Stimulated activated CD4-positive, alpha-beta T cell treated with anti-CD3 and anti-CD28 coated beads, Interleukin-4, amount 100 ng/mL, for 1 hour (primary cell): ENCODE results near the gene HDDC3.
"Not testable (repeated sequence)": the region's sequence is repeated elsewhere in the genome, so short reads cannot be mapped to it uniquely, and the experiment has no call there.

Experiments used
- DNase-seq: peaks from one replicate; pipeline ENCODE4 v3.0.0-alpha.2; 2020

HDDC3 gene

GRCh38 chr15:90907838-90908507 is 24.4 kb downstream of the HDDC3 start:
- DNase-seq, result no peak

DNA sequence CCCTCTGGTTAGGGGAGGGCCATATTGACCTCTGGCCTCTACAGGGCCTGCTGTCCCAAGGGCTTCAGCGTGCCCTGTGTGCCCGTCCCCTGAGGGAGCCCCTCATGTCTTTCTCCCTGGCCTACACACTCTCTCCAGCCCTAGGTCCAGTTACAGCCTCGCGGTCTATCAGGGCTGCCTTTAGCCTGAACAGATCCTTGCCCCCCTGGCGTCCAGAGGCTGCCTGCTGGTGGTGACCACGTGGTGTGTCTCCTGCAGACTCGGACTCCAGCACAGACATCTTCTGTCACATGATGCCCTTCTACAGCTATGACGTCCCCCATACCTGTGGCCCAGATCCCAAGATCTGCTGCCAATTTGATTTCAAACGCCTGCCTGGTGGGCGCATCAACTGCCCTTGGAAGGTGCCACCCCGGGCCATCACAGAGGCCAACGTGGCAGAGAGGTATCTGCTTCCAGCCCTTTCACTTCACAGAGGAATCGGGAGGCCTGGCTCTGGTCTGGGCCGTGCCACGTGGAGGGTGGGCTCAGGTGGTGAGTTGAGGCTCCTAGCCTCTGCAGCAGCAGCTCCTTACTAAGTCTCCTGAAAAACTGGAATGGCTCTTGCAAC is 25.2 kb downstream of the HDDC3 start:
- no peak for DNase-seq

- no peak for DNase-seq
These were observed 26.0 kb downstream of the HDDC3 start for GRCh38 chr15:90906181-90906849.

DNA sequence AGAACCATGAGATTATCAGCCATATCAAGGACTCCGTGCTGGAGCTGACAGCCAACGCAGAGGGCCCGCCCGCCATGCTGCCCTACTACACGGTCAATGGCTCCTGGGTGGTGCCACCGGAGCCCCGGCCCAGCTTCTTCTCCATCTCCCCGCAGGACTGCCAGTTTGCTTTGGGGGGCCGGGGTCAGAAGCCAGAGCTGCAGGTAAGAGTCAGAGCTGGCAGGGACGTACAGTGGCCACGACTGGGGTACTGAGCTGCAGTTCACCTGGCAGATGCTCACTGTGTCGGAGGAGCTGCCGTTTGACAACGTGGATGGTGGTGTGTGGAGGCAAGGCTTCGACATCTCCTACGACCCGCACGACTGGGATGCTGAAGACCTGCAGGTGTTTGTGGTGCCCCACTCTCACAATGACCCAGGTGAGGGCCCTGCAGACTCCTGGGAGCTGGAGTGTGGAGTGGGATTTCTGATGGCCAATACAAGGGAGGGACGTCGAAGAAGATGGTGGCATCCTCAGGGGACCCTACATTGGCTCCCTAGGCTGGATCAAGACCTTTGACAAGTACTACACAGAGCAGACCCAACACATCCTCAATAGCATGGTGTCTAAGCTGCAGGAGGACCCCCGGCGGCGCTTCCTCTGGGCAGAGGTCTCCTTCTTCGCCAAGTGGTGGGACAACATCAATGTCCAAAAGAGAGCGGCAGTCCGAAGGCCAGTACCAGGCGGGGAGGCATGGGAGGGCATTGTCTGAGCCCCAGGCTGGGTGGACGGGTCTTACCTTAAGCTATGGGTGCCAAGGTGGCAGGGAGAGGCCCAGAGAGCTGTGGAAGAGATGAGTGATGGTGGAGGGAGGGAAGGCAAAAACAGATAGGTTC is 26.8 kb downstream of the HDDC3 start:
- DNase-seq, result no peak

GRCh38 chr15:90904746-90905145 is 27.6 kb downstream of the HDDC3 start:
- DNase-seq, result no peak

DNA sequence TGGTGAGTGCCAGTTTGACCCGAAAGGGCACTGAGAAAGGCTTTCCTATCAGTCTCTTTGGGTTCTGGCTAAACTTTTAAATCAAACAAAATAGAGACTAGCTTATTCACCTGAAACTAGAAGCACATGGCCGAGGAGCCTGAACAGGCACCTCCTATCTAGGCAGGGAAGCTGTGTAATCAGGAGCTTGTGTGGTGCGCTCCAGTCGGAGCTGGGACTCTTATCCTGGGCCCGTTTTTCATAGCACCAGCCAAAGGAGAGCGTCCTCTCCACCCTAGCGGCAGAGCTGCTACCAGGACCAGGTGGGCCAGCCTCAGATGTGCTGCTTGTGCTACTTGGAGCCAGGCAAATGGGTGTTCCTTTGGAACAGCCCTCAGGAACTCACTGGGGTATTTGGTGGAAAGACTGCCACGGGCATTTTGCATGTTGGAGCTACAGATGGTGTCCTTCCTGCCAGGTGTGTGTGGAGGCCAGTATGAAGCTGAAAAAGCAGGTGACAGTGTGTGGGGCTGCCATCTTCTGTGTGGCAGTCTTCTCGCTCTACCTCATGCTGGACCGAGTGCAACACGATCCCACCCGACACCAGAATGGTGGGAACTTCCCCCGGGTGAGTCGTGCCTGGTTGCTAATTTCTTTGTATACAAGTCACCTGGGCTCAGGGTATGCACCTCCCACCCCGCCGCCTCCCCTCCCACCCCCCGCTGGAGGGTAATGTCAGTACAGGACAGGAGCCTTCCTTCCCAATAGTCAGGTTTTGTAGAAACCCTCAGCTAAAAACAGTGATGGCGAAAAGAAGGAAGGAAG is 28.4 kb downstream of the HDDC3 start:
- DNase-seq, result no peak

GRCh38 chr15:90902840-90903732 is 29.3 kb downstream of the HDDC3 start, which contains the start of gene MAN2A2:
MAN2A2 (plus strand) TSS chr15:90903302; CDS start chr15:90904208, 906 bp downstream.
- peak; percentile 82 for DNase-seq

GRCh38 chr15:90902040-90902839 is 30.1 kb downstream of the HDDC3 start:
- DNase-seq, result peak; percentile 69

- DNase-seq, result no peak
These were observed 30.9 kb downstream of the HDDC3 start for GRCh38 chr15:90901175-90902039.

GRCh38 chr15:90897131-90897655 is 35.2 kb downstream of the HDDC3 start:
- DNase-seq, result not testable (repeated sequence)

GRCh38 chr15:90895571-90896117 is 36.7 kb downstream of the HDDC3 start:
- DNase-seq, result no peak

DNA sequence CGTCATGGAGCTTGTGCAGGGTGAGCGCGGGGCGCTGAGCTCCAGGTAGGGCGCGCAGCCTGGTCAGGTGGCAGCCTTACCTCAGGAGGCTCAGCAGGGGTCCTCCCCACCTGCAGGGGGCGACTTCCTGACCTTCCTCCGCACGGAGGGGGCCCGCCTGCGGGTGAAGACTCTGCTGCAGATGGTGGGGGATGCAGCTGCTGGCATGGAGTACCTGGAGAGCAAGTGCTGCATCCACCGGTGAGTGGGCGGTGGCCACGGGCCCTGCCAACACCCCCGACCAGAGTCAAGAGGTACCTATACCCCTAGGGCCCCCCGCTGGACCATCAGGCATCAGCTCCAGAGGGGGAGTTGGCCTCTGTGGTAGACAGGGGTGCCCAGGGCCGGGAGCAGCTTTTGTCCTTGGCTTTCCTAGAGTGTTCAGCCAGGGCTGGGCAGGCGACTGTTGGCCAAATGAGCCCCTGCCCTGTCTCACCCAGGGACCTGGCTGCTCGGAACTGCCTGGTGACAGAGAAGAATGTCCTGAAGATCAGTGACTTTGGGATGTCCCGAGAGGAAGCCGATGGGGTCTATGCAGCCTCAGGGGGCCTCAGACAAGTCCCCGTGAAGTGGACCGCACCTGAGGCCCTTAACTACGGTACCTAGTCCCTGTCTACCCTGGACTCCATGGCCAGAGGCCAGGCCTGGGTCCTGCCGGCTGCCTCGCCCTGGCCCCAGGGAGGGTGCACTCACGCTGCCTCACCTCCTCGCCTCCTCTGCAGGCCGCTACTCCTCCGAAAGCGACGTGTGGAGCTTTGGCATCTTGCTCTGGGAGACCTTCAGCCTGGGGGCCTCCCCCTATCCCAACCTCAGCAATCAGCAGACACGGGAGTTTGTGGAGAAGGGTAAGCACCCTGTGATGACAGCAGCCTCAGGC is 38.9 kb downstream of the HDDC3 start:
- no peak for DNase-seq

- no peak for DNase-seq
These were observed 39.7 kb downstream of the HDDC3 start for GRCh38 chr15:90892498-90893174.

GRCh38 chr15:90892023-90892422 is 40.3 kb downstream of the HDDC3 start:
- no peak for DNase-seq

- no peak for DNase-seq
These were observed 40.9 kb downstream of the HDDC3 start for GRCh38 chr15:90891346-90891949.

GRCh38 chr15:90890839-90891238 is 41.5 kb downstream of the HDDC3 start:
- DNase-seq, result no peak
